Heart right ventricle (tissue), 16 donors: ENCODE measurements around the gene TTYH1. TPM values are rescaled to one million over a fixed set of nuclear protein-coding genes. Genes with fewer than 3 reads are reported as not detected.

Experiments
- ATAC-seq, 8 donors: fragments of 200-7000 bp; cut with Tn5 transposase; one replicate each; pipeline ENCODE4 v1.9.1; 2020; ENCODE audit warnings: mild to moderate bottlenecking in 8 of 8, moderate library complexity in 8 of 8, moderate number of reproducible peaks in 1 of 8
- DNase-seq, 2 donors: peaks; one replicate each; pipeline ENCODE4 v3.0.0-alpha.2; 2020
- H3K27ac ChIP-seq, 10 donors: fragments of 200-600 bp; sonication (generic) in 2 of 10; one replicate each; pipeline versions ENCODE4 v1.5.0 to v1.8.0; 2020 to 2022; ENCODE audit warnings: mild to moderate bottlenecking in 3 of 10
- H3K27me3 ChIP-seq, 7 donors: fragments of 200-600 bp; one replicate each; pipeline ENCODE4 v1.8.0; 2021 to 2022; ENCODE audit warnings: mild to moderate bottlenecking in 2 of 7
- H3K36me3 ChIP-seq, 9 donors: fragments of 200-600 bp; sonication (generic) in 1 of 9; one replicate each; pipeline versions ENCODE4 v1.5.0 to v1.8.0; 2020 to 2022; ENCODE audit warnings: mild to moderate bottlenecking in 2 of 9
- H3K4me1 ChIP-seq, 9 donors: fragments of 200-600 bp; sonication (generic) in 1 of 9; one replicate each; pipeline versions ENCODE4 v1.5.0 to v1.8.0; 2020 to 2022; ENCODE audit warnings: mild to moderate bottlenecking in 4 of 9
- H3K4me3 ChIP-seq, 10 donors: fragments of 200-600 bp; sonication (generic) in 2 of 10; one replicate each; pipeline versions ENCODE4 v1.5.0 to v1.8.0; 2020 to 2022; ENCODE audit warnings: mild to moderate bottlenecking in 7 of 10, moderate library complexity in 2 of 10
- H3K9me3 ChIP-seq, 11 donors: fragments of 200-600 bp in 10 of 11; sonication (generic) in 2 of 11; one replicate each; pipeline versions ENCODE4 v1.5.0 to v1.8.0; 2013 to 2022; ENCODE audit warnings: mild to moderate bottlenecking in 2 of 11, control low read depth in 1 of 11, moderate library complexity in 1 of 11
- WGBS, 2 donors: extraction: QIAGEN DNeasy Blood & Tissue Kit; methylation state at CpG; one replicate each; pipeline ENCODE4 v1.1.7; 2013; ENCODE audit warnings: inconsistent platforms in 1 of 2; 5-methylcytosine and 5-hydroxymethylcytosine counted together
- intact Hi-C, 10 donors: fragments of 100-400 bp; cut with DNase I; formaldehyde crosslinking; loops; one replicate each; pipeline versions ENCODE4 v1.11.1 to v1.14.2; 2022
- polyA plus RNA-seq, 2 donors: library from polyadenylated mRNA; stranded (reverse); fragments of 200-250 nt; gene quantifications; one replicate each; pipeline ENCODE4 v1.2.3, GENCODE V29; 2013
- total RNA-seq, 10 donors: library from RNA; stranded (reverse); fragmentation: NEBNext Ultra II Directional in 3 of 10; extraction: Animal tissue kit (Norgen Biotek cat#: 25700) in 3 of 10; gene quantifications; one replicate each; pipeline versions ENCODE4 v1.2.1 to v1.2.4, GENCODE V29; 2021 to 2023
- TF ChIP-seq, protein P1 (sequence below), 9 donors: fragments of 200-600 bp; sonication (generic) in 2 of 9; IDR thresholded peaks; one replicate each; pipeline versions ENCODE4 v1.5.0 to v1.8.0; 2021 to 2022; ENCODE audit warnings: antibody characterized with exemption in 9 of 9, mild to moderate bottlenecking in 5 of 9, moderate library complexity in 1 of 9
- donor health status: Arrhythmogenic right ventricular cardiomyopathy.
- donor health status: ischemic (EF 13 %, LVEDD 7.1; RV severe dilation, severe dysfunction).
- donor health status: healthy with polysubstance abuse.
- donor health status: DM: no; HTN: yes; CAD: no.
- donor health status: DM: no; HTN: no; CAD: no.
- donor health status: ischemic (EF 25% LVEDD 6.9; RV normal size, moderate dysfunction).
- donor health status: ischemic (EF 25% LVEDD 5.7; RV mildly dilated, moderate dysfunction).
- donor health status: healthy.
- donor health status: DM: yes; HTN: yes; CAD: no.
- donor health status: Ischemic cardiomyopathy.
- donor health status: ischemic (EF 35%, LVEDD 5.7; RV mildly dilated, moderate dysfunction).
- donor health status: nonischemic (EF 11% LVEDD 7.7; RV severe dilation, severe dysfunction).
- donor health status: DM: yes; HTN: yes; CAD: no.
- donor health status: PGD.
- donor health status: ischemic (EF 29% LVEDD 5.4; RV normal size, mild dysfunction).
- donor health status: nonischemic (EF 23%, LVEDD 6.1; RV moderate dilation, normal function).

TTYH1 gene
- total and polyA plus RNA-seq, 12 donors, result 0.37 to 4.3 (median 1.2) TPM

DNA sequence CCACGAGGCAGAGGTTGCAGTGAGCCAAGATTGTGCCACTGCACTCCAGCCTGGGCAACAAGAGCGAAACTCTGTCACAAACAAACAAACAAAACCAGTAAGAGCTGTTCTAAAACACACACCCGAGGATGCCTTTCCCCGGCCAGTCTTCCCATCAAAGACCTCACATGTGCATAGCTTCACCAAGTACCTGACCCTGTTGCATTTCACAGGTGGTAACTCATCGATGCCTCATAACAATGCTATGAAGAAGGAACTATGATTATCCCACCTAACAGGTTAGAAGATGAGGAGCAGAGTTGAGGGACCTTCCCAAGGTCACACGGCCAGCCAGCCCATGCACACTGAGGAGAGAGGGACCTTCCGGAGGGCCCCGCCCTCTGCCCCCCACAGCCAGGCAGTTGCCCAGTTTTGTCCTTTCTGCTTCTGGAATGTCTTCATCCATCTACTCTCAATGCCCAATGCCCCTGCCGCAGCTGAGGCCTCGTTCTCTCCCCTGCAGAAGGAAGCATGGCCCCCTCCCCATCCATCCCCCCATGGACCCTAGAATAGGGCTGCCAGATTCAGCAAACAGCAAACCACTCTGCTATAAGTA lies 17.0 kb downstream of the TTYH1 start:
- Histone ChIP-seq H3K4me3 (no peak overlapping the region), H3K27me3 (peaks cover 0 to 63% (median 34%) of the 10 kb centered on the region in 7 donors), H3K4me1 (peaks cover 8 to 50% (median 38%) of the 10 kb centered on the region in 9 donors), H3K36me3 (no peaks in the 10 kb centered on the region), H3K27ac (no peak overlapping the region), H3K9me3 (no peaks in the 10 kb centered on the region)
- 76 to 81% methylated on average over 10 of the region's 10 CpGs for WGBS, 2 donors
- TF ChIP-seq, protein P1, sequence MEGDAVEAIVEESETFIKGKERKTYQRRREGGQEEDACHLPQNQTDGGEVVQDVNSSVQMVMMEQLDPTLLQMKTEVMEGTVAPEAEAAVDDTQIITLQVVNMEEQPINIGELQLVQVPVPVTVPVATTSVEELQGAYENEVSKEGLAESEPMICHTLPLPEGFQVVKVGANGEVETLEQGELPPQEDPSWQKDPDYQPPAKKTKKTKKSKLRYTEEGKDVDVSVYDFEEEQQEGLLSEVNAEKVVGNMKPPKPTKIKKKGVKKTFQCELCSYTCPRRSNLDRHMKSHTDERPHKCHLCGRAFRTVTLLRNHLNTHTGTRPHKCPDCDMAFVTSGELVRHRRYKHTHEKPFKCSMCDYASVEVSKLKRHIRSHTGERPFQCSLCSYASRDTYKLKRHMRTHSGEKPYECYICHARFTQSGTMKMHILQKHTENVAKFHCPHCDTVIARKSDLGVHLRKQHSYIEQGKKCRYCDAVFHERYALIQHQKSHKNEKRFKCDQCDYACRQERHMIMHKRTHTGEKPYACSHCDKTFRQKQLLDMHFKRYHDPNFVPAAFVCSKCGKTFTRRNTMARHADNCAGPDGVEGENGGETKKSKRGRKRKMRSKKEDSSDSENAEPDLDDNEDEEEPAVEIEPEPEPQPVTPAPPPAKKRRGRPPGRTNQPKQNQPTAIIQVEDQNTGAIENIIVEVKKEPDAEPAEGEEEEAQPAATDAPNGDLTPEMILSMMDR (IDR thresholded peaks at IDR 0.05), result no peak
- ATAC-seq, result no peak
- intact Hi-C loops, result no loop called here
- DNase-seq, result no peak

DNA sequence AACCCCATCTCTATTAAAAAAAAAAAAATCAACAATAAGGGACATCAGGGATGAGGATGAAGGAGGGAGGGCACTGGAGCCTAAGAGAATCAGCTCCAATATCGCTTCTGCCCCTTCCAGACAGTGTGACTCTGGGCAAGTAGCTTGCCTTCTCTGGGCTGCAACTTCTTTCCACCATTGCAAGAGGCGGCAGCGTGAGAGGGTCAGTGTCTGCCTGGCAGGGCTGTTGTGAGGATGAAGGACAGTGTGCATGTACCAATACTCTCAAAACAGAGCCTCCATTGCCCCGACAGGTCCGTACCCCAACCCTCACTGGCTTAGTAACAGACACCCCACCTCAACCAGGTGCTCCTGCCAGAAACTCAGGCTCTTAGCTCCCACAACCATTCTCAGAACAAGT lies 18.4 kb downstream of the TTYH1 start:
- DNase-seq, result peak in 1 of 2 donors; percentile 2
- Histone ChIP-seq H3K27ac (no peak overlapping the region), H3K9me3 (no peaks in the 10 kb centered on the region), H3K27me3 (peaks cover 0 to 50% (median 23%) of the 10 kb centered on the region in 7 donors), H3K4me1 (peaks cover 8 to 55% (median 41%) of the 10 kb centered on the region in 9 donors), H3K4me3 (no peak overlapping the region), H3K36me3 (peaks cover 0 to 4% (median 0%) of the 10 kb centered on the region in 9 donors)
- no peak for ATAC-seq
- TF ChIP-seq, protein P1 (IDR thresholded peaks at IDR 0.05), result no peak
- intact Hi-C loops, result no loop called here
- WGBS, 2 donors, result 89 to 97% methylated on average over 5 of the region's 5 CpGs

DNA sequence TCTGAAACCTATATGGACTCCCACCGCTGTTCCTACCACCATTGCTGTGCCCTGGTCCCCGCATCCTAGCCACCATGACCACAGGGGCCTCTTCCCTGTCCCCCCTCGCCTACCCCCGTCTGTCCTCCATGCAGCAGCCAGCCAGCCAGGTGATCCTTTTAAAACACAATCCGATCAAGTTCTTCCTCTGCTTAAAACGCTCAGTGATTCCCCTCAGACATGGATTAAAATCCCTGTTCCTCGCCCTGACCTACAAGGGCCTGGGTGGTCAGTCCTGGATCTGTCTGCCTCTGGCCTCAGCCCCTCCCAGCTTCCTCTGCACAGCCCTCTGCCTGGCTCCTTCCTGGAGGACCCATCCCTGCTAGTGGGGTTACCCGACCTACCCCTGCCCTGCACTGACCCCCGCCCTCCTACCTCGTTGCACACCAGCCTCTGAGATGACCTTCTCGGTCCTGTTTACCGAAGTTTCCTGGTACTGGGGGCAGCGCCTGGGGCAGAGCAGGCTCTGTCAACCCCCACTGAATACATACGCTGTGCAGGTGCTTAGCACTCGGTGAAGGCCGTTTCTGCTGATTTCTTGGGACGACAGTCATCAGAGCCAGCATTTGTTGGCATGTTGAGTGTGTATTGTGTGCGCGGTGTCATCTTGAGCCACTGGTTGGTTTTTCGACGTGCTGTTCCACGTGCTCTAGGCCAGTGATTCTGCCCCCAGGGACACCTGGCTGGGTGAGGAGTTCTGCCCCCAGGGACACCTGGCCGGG lies 19.0 kb downstream of the TTYH1 start:
- ATAC-seq, result peak in 1 of 8 donors; percentile 23
- TF ChIP-seq, protein P1 (IDR thresholded peaks at IDR 0.05), result no peak
- peaks cover 0 to 45% (median 17%) of the 10 kb centered on the region in 7 donors for H3K27me3 ChIP-seq
- H3K27ac ChIP-seq, result no peak overlapping the region
- WGBS, 2 donors, result 48 to 53% methylated on average over 23 of the region's 23 CpGs
- H3K4me1 ChIP-seq, result peaks cover 8 to 61% (median 41%) of the 10 kb centered on the region in 9 donors
- peaks cover 0 to 4% (median 0%) of the 10 kb centered on the region in 9 donors for H3K36me3 ChIP-seq
- intact Hi-C loops, result no loop called here
- H3K9me3 ChIP-seq, result no peaks in the 10 kb centered on the region
- H3K4me3 ChIP-seq, result no peak overlapping the region
- peak in 1 of 2 donors; percentile 3 for DNase-seq

DNA sequence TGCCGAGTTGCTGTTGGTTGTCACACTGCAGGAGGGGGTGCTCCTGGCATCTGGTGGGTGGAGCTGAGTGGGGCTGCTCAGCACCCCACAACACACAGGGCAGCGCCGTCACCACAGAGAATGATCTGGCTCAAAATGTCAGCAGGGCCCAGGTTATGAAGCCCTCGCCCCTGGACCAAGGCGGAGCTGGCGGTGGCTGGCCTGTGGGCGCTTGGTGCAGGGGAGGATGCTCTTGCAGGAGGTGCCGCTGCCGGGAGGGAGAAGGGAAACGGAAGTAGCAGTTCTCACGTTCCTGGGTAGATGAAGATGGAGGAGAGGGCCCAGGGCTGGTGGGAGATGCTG lies 19.6 kb downstream of the TTYH1 start:
- no peak for ATAC-seq
- 36 to 37% methylated on average over 11 of the region's 11 CpGs for WGBS, 2 donors
- intact Hi-C loops, result no loop called here

More for the DNA sequence above, 19.6 kb downstream of the TTYH1 start:
- TF ChIP-seq, protein P1 (IDR thresholded peaks at IDR 0.05), result no peak
- Histone ChIP-seq H3K36me3 (peaks cover 0 to 4% (median 0%) of the 10 kb centered on the region in 9 donors), H3K9me3 (no peaks in the 10 kb centered on the region), H3K27ac (no peak overlapping the region), H3K27me3 (peaks cover 0 to 39% (median 13%) of the 10 kb centered on the region in 7 donors), H3K4me3 (no peak overlapping the region), H3K4me1 (peaks cover 8 to 63% (median 40%) of the 10 kb centered on the region in 9 donors)
- no peak for DNase-seq
